ENCODE measurements around the gene ULK4. TPM values are rescaled to one million over a fixed set of nuclear protein-coding genes. Genes with fewer than 3 reads are reported as not detected.

ULK4 gene
- total and polyA plus RNA-seq, 9 of the 15 experiments (the other 6 are each of a cell fraction or from before 2014, with no cell fraction given), result 3.0 to 5.9 (median 3.5) TPM

DNA sequence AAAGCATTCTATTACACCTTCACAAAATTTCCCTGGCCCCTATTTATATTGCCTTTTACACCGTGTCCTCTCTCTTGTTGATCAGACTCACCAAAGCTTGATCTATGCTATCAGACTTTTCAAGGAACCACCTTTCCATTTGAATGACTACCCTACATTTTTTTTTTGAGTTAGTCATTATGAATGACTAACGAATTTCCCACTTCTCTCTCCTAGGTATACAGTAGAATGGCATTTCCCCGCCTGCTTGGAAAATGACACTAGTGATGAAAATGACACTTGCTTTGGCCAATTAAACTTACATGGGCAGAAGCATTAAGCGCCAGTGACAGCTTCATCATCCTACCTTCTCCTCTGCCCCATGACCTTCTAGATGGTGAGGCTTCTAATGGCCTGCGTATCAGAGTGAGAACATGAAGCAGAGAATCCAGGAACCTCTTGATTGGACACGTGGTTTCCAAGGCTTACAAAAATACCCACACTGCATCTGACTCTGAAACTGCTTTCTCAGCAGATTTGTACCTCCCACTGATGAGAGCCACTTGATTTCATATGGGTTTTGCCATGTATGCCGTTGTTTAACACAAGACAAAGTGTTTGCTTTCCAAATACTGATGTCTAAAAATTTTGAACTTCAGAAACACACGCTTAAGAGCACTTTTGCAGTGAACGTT is 392.1 kb downstream of the ULK4 start (continued):
- TF ChIP-seq, protein P1, sequence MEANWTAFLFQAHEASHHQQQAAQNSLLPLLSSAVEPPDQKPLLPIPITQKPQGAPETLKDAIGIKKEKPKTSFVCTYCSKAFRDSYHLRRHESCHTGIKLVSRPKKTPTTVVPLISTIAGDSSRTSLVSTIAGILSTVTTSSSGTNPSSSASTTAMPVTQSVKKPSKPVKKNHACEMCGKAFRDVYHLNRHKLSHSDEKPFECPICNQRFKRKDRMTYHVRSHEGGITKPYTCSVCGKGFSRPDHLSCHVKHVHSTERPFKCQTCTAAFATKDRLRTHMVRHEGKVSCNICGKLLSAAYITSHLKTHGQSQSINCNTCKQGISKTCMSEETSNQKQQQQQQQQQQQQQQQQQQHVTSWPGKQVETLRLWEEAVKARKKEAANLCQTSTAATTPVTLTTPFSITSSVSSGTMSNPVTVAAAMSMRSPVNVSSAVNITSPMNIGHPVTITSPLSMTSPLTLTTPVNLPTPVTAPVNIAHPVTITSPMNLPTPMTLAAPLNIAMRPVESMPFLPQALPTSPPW (CRISPR knock-in tag; IDR thresholded peaks at IDR 0.05), result no peak
- no peak for TF ChIP-seq ZZZ3 (IDR thresholded peaks at IDR 0.05)
- TF ChIP-seq ZNF316 (IDR thresholded peaks at IDR 0.05), result peak; percentile 89
- no peak for TF ChIP-seq ZNF23 (CRISPR knock-in tag; IDR thresholded peaks at IDR 0.05)
- no peak for TF ChIP-seq BCOR (IDR thresholded peaks at IDR 0.05)
- TF ChIP-seq CBX2 (IDR thresholded peaks at IDR 0.05; ENCODE audit: insufficient read depth, low read length, poor library complexity, severe bottlenecking), result no peak
- TF ChIP-seq, protein P2, sequence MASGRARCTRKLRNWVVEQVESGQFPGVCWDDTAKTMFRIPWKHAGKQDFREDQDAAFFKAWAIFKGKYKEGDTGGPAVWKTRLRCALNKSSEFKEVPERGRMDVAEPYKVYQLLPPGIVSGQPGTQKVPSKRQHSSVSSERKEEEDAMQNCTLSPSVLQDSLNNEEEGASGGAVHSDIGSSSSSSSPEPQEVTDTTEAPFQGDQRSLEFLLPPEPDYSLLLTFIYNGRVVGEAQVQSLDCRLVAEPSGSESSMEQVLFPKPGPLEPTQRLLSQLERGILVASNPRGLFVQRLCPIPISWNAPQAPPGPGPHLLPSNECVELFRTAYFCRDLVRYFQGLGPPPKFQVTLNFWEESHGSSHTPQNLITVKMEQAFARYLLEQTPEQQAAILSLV (tag; IDR thresholded peaks at IDR 0.05), result no peak
- peak; percentile 80 for TF ChIP-seq MAFK (IDR thresholded peaks at IDR 0.05; ENCODE audit: low read length)
- TF ChIP-seq SMC3 (conservative IDR thresholded peaks at IDR 0.05; ENCODE audit: insufficient read depth, low read depth, low read length), result no peak
- TF ChIP-seq, protein P3, sequence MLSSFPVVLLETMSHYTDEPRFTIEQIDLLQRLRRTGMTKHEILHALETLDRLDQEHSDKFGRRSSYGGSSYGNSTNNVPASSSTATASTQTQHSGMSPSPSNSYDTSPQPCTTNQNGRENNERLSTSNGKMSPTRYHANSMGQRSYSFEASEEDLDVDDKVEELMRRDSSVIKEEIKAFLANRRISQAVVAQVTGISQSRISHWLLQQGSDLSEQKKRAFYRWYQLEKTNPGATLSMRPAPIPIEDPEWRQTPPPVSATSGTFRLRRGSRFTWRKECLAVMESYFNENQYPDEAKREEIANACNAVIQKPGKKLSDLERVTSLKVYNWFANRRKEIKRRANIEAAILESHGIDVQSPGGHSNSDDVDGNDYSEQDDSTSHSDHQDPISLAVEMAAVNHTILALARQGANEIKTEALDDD (IDR thresholded peaks at IDR 0.05), result no peak
- TF ChIP-seq EP400 (IDR thresholded peaks at IDR 0.05), result no peak
- no peak for TF ChIP-seq FOXJ3 (CRISPR knock-in tag; IDR thresholded peaks at IDR 0.05)

All from K562 (cell line).